Naive thymus-derived CD4-positive, alpha-beta T cell (primary cell): ENCODE results near the gene LCLAT1. TPM values are rescaled to one million over a fixed set of nuclear protein-coding genes. Genes with fewer than 3 reads are reported as not detected.

ENCODE experiments used
- ATAC-seq: fragments of 150-1000 bp; cut with Tn5 transposase; 2 replicates; pipeline ENCODE4 v1.10.0; 2021; ENCODE audit warnings: mild to moderate bottlenecking, moderate library complexity
- CTCF ChIA-PET: fragments of 350-600 bp; sonication (Branson Sonifier 250); formaldehyde crosslinking; loops from one replicate; lab custom pipeline; 2021; ENCODE audit warnings: antibody characterized with exemption; lab: Charles Lee
- POLR2A ChIA-PET: fragments of 350-600 bp; sonication (Branson Sonifier 250); formaldehyde crosslinking; loops from one replicate; lab custom pipeline; 2021; ENCODE audit warnings: antibody characterized with exemption, inconsistent platforms; lab: Charles Lee
- DNase-seq, 9 donors: peaks; one replicate each; pipeline versions ENCODE4 v3.0.0 to v3.0.0-alpha.2; 2020 to 2022; ENCODE audit warnings: mixed read lengths in 1 of 9
- H3K27ac ChIP-seq: one replicate; pipeline ENCODE4 v1.7.0; 2013; ENCODE audit warnings: mild to moderate bottlenecking, low read depth, low read length, moderate library complexity
- H3K27me3 ChIP-seq, 2 donors: one replicate each; pipeline ENCODE4 v1.7.0; 2013; ENCODE audit warnings: low read length in 2 of 2, mild to moderate bottlenecking in 2 of 2, moderate library complexity in 2 of 2; ENCODE audit not compliant: control insufficient read depth in 2 of 2, insufficient read depth in 2 of 2
- H3K36me3 ChIP-seq, 3 experiments: 1 replicate in 2 of 3; 2 replicates in 1 of 3; pipeline ENCODE4 v1.7.0; 2013; ENCODE audit warnings: low read length in 3 of 3, mild to moderate bottlenecking in 3 of 3, moderate library complexity in 1 of 3; ENCODE audit not compliant: insufficient read depth in 3 of 3, control insufficient read depth in 2 of 3
- H3K4me1 ChIP-seq, 2 donors: one replicate each; pipeline ENCODE4 v1.7.0; 2013; ENCODE audit warnings: low read length in 2 of 2, mild to moderate bottlenecking in 2 of 2, moderate library complexity in 1 of 2; ENCODE audit not compliant: control insufficient read depth in 2 of 2, insufficient read depth in 2 of 2
- H3K4me3 ChIP-seq: 2 replicates; pipeline ENCODE4 v1.7.0; 2013; ENCODE audit warnings: mild to moderate bottlenecking, low read length
- H3K9me3 ChIP-seq, 3 experiments: 1 replicate in 2 of 3; 2 replicates in 1 of 3; pipeline ENCODE4 v1.7.0; 2013; ENCODE audit warnings: low read length in 3 of 3; ENCODE audit not compliant: control insufficient read depth in 2 of 3
- H3K27ac Mint-ChIP-seq, 9 donors: one replicate each; pipeline ENCODE4 v1.8.0; 2020 to 2022; ENCODE audit warnings: mixed read lengths in 9 of 9, mild to moderate bottlenecking in 8 of 9, moderate library complexity in 5 of 9, inconsistent platforms in 2 of 9
- H3K27me3 Mint-ChIP-seq, 5 donors: one replicate each; pipeline ENCODE4 v1.8.0; 2021 to 2022; ENCODE audit warnings: mixed read lengths in 5 of 5, mild to moderate bottlenecking in 1 of 5
- H3K36me3 Mint-ChIP-seq, 5 donors: one replicate each; pipeline ENCODE4 v1.8.0; 2020 to 2022; ENCODE audit warnings: mixed read lengths in 5 of 5, mild to moderate bottlenecking in 3 of 5, inconsistent platforms in 1 of 5
- H3K4me1 Mint-ChIP-seq, 7 donors: one replicate each; pipeline ENCODE4 v1.8.0; 2020 to 2022; ENCODE audit warnings: mixed read lengths in 7 of 7, mild to moderate bottlenecking in 3 of 7, inconsistent platforms in 1 of 7
- H3K4me3 Mint-ChIP-seq, 10 donors: one replicate each; pipeline ENCODE4 v1.8.0; 2020 to 2022; ENCODE audit warnings: mild to moderate bottlenecking in 10 of 10, mixed read lengths in 10 of 10, moderate library complexity in 6 of 10, inconsistent platforms in 2 of 10
- H3K9me3 Mint-ChIP-seq, 11 donors: one replicate each; pipeline ENCODE4 v1.8.0; 2020 to 2022; ENCODE audit warnings: mixed read lengths in 11 of 11, mild to moderate bottlenecking in 4 of 11, inconsistent platforms in 1 of 11, moderate library complexity in 1 of 11
- intact Hi-C, 2 donors: fragments of 100-400 bp; cut with micrococcal nuclease; formaldehyde crosslinking; loops; one replicate each; pipeline ENCODE4 v1.15.1; 2023
- polyA plus RNA-seq, 2 donors: library from polyadenylated mRNA; unstranded; fragments of 300-500 nt; fragmentation: Illumina TruSeq; gene quantifications; one replicate each; pipeline ENCODE4 v1.2.3, GENCODE V29; 2021
- total RNA-seq, 6 experiments: library from RNA in 5 of 6; stranded (reverse) in 5 of 6; gene quantifications; 1 replicate in 5 of 6; 2 replicates in 1 of 6; pipeline ENCODE4 v1.2.3 and lab custom pipeline; 2021 to 2026

The LCLAT1 gene
- total and polyA plus RNA-seq, 7 experiments from 2014 or later, result 16.2 to 37.6 (median 22.2) TPM

GRCh38 chr2:30422444-30423040 is 24.5 kb upstream of the LCLAT1 start:
- DNase-seq (peak; percentile 19 to 85 (median 74)), ATAC-seq (peak; percentile 99)
- Mint-ChIP-seq H3K27ac (peak overlapping the region; percentile 91 to 98 (median 93)), H3K27me3 (no peaks in the 10 kb centered on the region), H3K36me3 (peaks cover 0 to 5% (median 0%) of the 10 kb centered on the region in 5 donors), H3K4me3 (peak overlapping the region; percentile 41 to 76 (median 70)), H3K9me3 (peaks cover 0 to 8% (median 0%) of the 10 kb centered on the region in 11 donors), H3K4me1 (peaks cover 37 to 71% (median 61%) of the 10 kb centered on the region in 7 donors)
- H3K4me1 ChIP-seq, result peaks cover 24 to 51% of the 10 kb centered on the region in 2 donors
- ChIA-PET POLR2A (interaction anchor here (0.7 to 6.7 kb wide), 22 partner anchors 8 to 276 kb away, joined by 3 to 48 read pairs (median 4); partner anchors contain the start of genes LBH, LCLAT1 and YPEL5), CTCF (interaction anchor here (0.6 to 1.8 kb wide), 6 partner anchors 24 to 283 kb away, joined by 3 to 10 read pairs (median 3); partner anchors contain the start of gene LCLAT1)
- H3K27me3 ChIP-seq, result no peaks in the 10 kb centered on the region
- H3K36me3 ChIP-seq, result no peaks in the 10 kb centered on the region
- intact Hi-C loops, result loop anchor here (1.0 to 5.0 kb wide), 11 partner anchors 8 to 276 kb away; partner anchors contain the start of genes LBH (in 2 of the 2), LCLAT1 (in 2 of the 2) and YPEL5 (in 1 of the 2)
- no peaks in the 10 kb centered on the region for H3K9me3 ChIP-seq
- peak overlapping the region; percentile 32 for H3K4me3 ChIP-seq
- peak overlapping the region; percentile 70 for H3K27ac ChIP-seq

GRCh38 chr2:30424231-30424630 is 22.8 kb upstream of the LCLAT1 start:
- ATAC-seq, result no peak
- no peaks in the 10 kb centered on the region for H3K27me3 ChIP-seq
- peaks cover 0 to 8% (median 1%) of the 10 kb centered on the region in 11 donors for H3K9me3 Mint-ChIP-seq
- no peaks in the 10 kb centered on the region for H3K9me3 ChIP-seq
- H3K4me1 ChIP-seq, result peaks cover 24 to 64% of the 10 kb centered on the region in 2 donors
- H3K27me3 Mint-ChIP-seq, result no peaks in the 10 kb centered on the region
- no peak for DNase-seq
- peak overlapping the region in 1 of 10 donors; percentile 46 for H3K4me3 Mint-ChIP-seq
- POLR2A ChIA-PET, result interaction anchor here (1.3 to 6.7 kb wide), 5 partner anchors 23 to 193 kb away, joined by 3 to 48 read pairs (median 5); partner anchors contain the start of genes LBH and LCLAT1
- peaks cover 0 to 12% (median 0%) of the 10 kb centered on the region in 5 donors for H3K36me3 Mint-ChIP-seq
- no peaks in the 10 kb centered on the region for H3K36me3 ChIP-seq
- peak overlapping the region; percentile 34 to 98 (median 91) for H3K27ac Mint-ChIP-seq
- peak overlapping the region; percentile 70 for H3K27ac ChIP-seq
- intact Hi-C loops, result loop anchor here (5.0 kb wide), 2 partner anchors 167 to 277 kb away; partner anchors contain the start of gene YPEL5 (in 1 of the 2)
- peaks cover 48 to 82% (median 77%) of the 10 kb centered on the region in 7 donors for H3K4me1 Mint-ChIP-seq
- H3K4me3 ChIP-seq, result no peak overlapping the region
- CTCF ChIA-PET, result interaction anchor here (0.6 to 1.4 kb wide), 5 partner anchors 87 to 252 kb away, joined by 3 to 5 read pairs (median 3); no protein-coding TSS in a partner anchor

GRCh38 chr2:30425326-30425725 is 21.7 kb upstream of the LCLAT1 start:
- no peak for ATAC-seq
- intact Hi-C loops, result no loop called here
- POLR2A ChIA-PET, result interaction anchor here (1.3 to 2.6 kb wide), 3 partner anchors 22 to 88 kb away, joined by 5 to 9 read pairs (median 5); partner anchors contain the start of gene LCLAT1

GRCh38 chr2:30427606-30428347 is 19.3 kb upstream of the LCLAT1 start:
- Histone ChIP-seq H3K4me1 (peaks cover 5 to 43% of the 10 kb centered on the region in 2 donors), H3K27me3 (no peaks in the 10 kb centered on the region), H3K4me3 (peak overlapping the region; percentile 8), H3K9me3 (no peaks in the 10 kb centered on the region), H3K36me3 (no peaks in the 10 kb centered on the region), H3K27ac (peak overlapping the region; percentile 47)
- ATAC-seq, result no peak
- Mint-ChIP-seq H3K36me3 (peaks cover 0 to 14% (median 0%) of the 10 kb centered on the region in 5 donors), H3K4me3 (peak overlapping the region in 9 of 10 donors; percentile 12 to 77 (median 66)), H3K27me3 (no peaks in the 10 kb centered on the region), H3K27ac (peak overlapping the region; percentile 64 to 94 (median 84)), H3K9me3 (peaks cover 0 to 8% (median 1%) of the 10 kb centered on the region in 11 donors), H3K4me1 (peaks cover 28 to 64% (median 55%) of the 10 kb centered on the region in 7 donors)
- intact Hi-C loops, result no loop called here
- CTCF ChIA-PET, result interaction anchor here (0.6 to 1.2 kb wide), 2 partner anchors 126 to 173 kb away, joined by 3 to 4 read pairs; no protein-coding TSS in a partner anchor
- DNase-seq, result no peak
- POLR2A ChIA-PET, result interaction anchor here (0.9 to 2.6 kb wide), 4 partner anchors 18 to 193 kb away, joined by 3 to 7 read pairs (median 6); partner anchors contain the start of gene LCLAT1

More at GRCh38 chr2:30425326-30425725, 21.7 kb upstream of the LCLAT1 start:
- CTCF ChIA-PET, result interaction anchor here (1.1 to 1.4 kb wide), 2 partner anchors 88 to 90 kb away, joined by 3 to 4 read pairs; no protein-coding TSS in a partner anchor
- Mint-ChIP-seq H3K36me3 (peaks cover 0 to 12% (median 0%) of the 10 kb centered on the region in 5 donors), H3K4me3 (no peak overlapping the region), H3K9me3 (peaks cover 0 to 8% (median 1%) of the 10 kb centered on the region in 11 donors), H3K27ac (peak overlapping the region in 6 of 9 donors; percentile 60 to 98 (median 92)), H3K4me1 (peaks cover 48 to 85% (median 79%) of the 10 kb centered on the region in 7 donors), H3K27me3 (no peaks in the 10 kb centered on the region)
- Histone ChIP-seq H3K27me3 (no peaks in the 10 kb centered on the region), H3K4me1 (peaks cover 24 to 66% of the 10 kb centered on the region in 2 donors), H3K9me3 (no peaks in the 10 kb centered on the region), H3K4me3 (no peak overlapping the region), H3K27ac (no peak overlapping the region), H3K36me3 (no peaks in the 10 kb centered on the region)
- DNase-seq, result no peak

GRCh38 chr2:30428348-30428662 is 18.7 kb upstream of the LCLAT1 start:
- Histone ChIP-seq H3K27me3 (no peaks in the 10 kb centered on the region), H3K9me3 (no peaks in the 10 kb centered on the region), H3K4me1 (peaks cover under 1 to 38% of the 10 kb centered on the region in 2 donors), H3K27ac (peak overlapping the region; percentile 47), H3K36me3 (no peaks in the 10 kb centered on the region), H3K4me3 (peak overlapping the region; percentile 8)
- Mint-ChIP-seq H3K4me1 (peaks cover 28 to 59% (median 50%) of the 10 kb centered on the region in 7 donors), H3K27me3 (no peaks in the 10 kb centered on the region), H3K27ac (peak overlapping the region; percentile 64 to 94 (median 84)), H3K9me3 (peaks cover 0 to 8% (median 1%) of the 10 kb centered on the region in 11 donors), H3K4me3 (peak overlapping the region; percentile 12 to 77 (median 62)), H3K36me3 (peaks cover 0 to 14% (median 0%) of the 10 kb centered on the region in 5 donors)
- CTCF ChIA-PET, result interaction anchor here (0.6 to 0.7 kb wide), 3 partner anchors 92 to 175 kb away, joined by 3 to 4 read pairs (median 3); no protein-coding TSS in a partner anchor
- DNase-seq (peak in 1 of 9 donors; percentile 13), ATAC-seq (no peak)
- intact Hi-C loops, result no loop called here
- POLR2A ChIA-PET, result interaction anchor here (0.7 to 2.6 kb wide), 5 partner anchors 18 to 194 kb away, joined by 3 to 7 read pairs (median 4); partner anchors contain the start of gene LCLAT1
